Measurements from ENCODE around the gene ENPP3.

ENPP3 gene

DNA sequence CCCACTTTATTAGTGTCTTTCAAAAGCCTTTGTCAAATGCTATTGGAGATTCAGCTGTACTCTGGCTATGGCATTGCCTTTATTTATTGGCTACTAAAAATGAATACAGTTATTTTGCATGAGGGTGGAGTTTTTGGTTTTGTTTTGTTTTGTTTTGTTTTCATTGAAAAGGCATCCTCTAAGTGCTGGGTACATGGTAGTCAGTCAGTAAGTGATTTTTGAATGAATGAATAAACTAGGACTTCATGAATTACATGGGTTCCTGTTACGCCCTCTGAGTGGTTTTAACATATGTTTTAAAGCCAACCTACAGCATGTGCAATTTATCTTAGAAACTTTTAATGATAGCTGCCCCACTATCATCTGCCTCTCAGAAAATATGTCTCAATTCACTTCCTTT lies 131.9 kb downstream of the ENPP3 start:
- Histone ChIP-seq H3K27me3 (ENCODE audit: control insufficient read depth in 3 of 3, insufficient read depth in 3 of 3, low read depth in 1 of 3, low read length in 3 of 3) (peaks cover 0 to 5% (median 0%) of the 10 kb centered on the region in 3 experiments), H4K8ac (ENCODE audit: low read depth, low read length) (no peak overlapping the region), H3K18ac (ENCODE audit: low read length) (no peak overlapping the region), H2BK15ac (ENCODE audit: low read length) (no peak overlapping the region), H3K4me2 (ENCODE audit: insufficient read depth, low read length, poor library complexity, severe bottlenecking) (no peak overlapping the region), H3K14ac (ENCODE audit: low read length) (no peak overlapping the region), H2BK120ac (ENCODE audit: low read depth, low read length) (no peak overlapping the region), H2AFZ (ENCODE audit: low read length) (no peak overlapping the region), H3K27ac (replicated peaks; ENCODE audit: low read length) (no peak overlapping the region), H2AK5ac (ENCODE audit: low read depth, low read length) (no peak overlapping the region), H3K4me1 (ENCODE audit: control insufficient read depth in 2 of 2, insufficient read depth in 1 of 2, low read depth in 1 of 2, low read length in 2 of 2) (no peaks in the 10 kb centered on the region), H3K4ac (ENCODE audit: low read length) (no peak overlapping the region), H4K91ac (ENCODE audit: low read depth, low read length, poor library complexity) (no peak overlapping the region), H3K23ac (ENCODE audit: low read depth, low read length, poor library complexity) (no peak overlapping the region), H3K9me3 (replicated peaks in 1 of 2; ENCODE audit: control insufficient read depth in 2 of 2, insufficient read depth in 1 of 2, low read depth in 1 of 2, low read length in 2 of 2) (no peaks in the 10 kb centered on the region), H2BK5ac (ENCODE audit: low read length) (no peak overlapping the region), H3K9ac (ENCODE audit: low read depth, low read length, poor library complexity) (no peak overlapping the region), H3K36me3 (replicated peaks in 1 of 2; ENCODE audit: control insufficient read depth in 2 of 2, insufficient read depth in 2 of 2, low read length in 2 of 2) (no peaks in the 10 kb centered on the region), H2BK12ac (ENCODE audit: low read length) (no peak overlapping the region), H3K79me1 (ENCODE audit: low read depth, low read length) (no peaks in the 10 kb centered on the region), H3K4me3 (ENCODE audit: low read length in 2 of 2) (no peak overlapping the region)
- no peak for DNase-seq (ENCODE audit: low spot score)
- no CpG with 5 or more reads among the region's 1 CpG for WGBS, 2 donors (ENCODE audit: extremely low coverage in 2 of 2, insufficient read length in 2 of 2, insufficient replicate concordance in 1 of 2)

DNA sequence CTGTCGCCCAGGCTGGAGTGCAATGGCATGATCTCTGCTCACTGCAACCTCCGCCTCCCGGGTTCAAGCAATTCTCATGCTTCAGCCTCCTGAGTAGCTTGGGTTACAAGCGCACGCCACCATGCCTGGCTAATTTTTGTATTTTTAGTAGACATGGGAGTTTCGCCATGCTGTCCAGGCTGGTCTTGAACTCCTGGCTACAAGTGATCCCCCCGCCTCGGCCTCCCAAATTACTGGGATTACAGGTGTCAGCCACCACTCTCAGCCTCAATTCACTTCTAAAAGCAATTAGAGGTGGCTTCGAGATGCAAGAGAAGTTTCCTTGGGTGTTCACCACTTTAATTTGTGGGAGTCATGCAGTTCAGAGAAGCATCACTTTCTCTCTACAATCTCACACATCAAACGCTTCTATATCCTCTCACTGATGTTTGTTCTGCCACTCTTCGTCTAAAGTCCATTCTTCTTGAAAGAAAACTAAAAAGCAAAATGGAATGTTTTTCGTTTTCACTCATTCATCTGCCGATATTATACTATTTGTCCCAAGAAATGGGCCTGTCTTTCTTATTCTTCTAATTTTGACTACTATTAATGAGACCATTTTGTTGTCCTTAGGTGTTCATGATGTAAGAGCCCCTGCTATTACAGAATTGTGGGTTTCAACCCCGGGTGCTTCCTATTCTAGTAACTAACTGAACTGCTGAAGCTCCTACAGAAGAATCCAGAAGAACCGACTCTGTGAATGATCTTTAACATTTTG lies 132.5 kb downstream of the ENPP3 start:
- H2AFZ ChIP-seq (ENCODE audit: low read length): no peak overlapping the region
- H3K4me1 ChIP-seq (ENCODE audit: control insufficient read depth in 2 of 2, insufficient read depth in 1 of 2, low read depth in 1 of 2, low read length in 2 of 2): no peaks in the 10 kb centered on the region
- H3K4me2 ChIP-seq (ENCODE audit: insufficient read depth, low read length, poor library complexity, severe bottlenecking): no peak overlapping the region
- H4K8ac ChIP-seq (ENCODE audit: low read depth, low read length): no peak overlapping the region
- no peak overlapping the region for H3K23ac ChIP-seq (ENCODE audit: low read depth, low read length, poor library complexity)
- H3K9ac ChIP-seq (ENCODE audit: low read depth, low read length, poor library complexity): no peak overlapping the region
- H3K4me3 ChIP-seq (ENCODE audit: low read length in 2 of 2): no peak overlapping the region
- H2BK120ac ChIP-seq (ENCODE audit: low read depth, low read length): no peak overlapping the region
- H2AK5ac ChIP-seq (ENCODE audit: low read depth, low read length): no peak overlapping the region
- no CpG with 5 or more reads among the region's 15 CpGs for WGBS, 2 donors (ENCODE audit: extremely low coverage in 2 of 2, insufficient read length in 2 of 2, insufficient replicate concordance in 1 of 2)
- H2BK5ac ChIP-seq (ENCODE audit: low read length): no peak overlapping the region
- H3K79me1 ChIP-seq (ENCODE audit: low read depth, low read length): no peaks in the 10 kb centered on the region
- H3K36me3 ChIP-seq (replicated peaks in 1 of 2; ENCODE audit: control insufficient read depth in 2 of 2, insufficient read depth in 2 of 2, low read length in 2 of 2): no peaks in the 10 kb centered on the region
- no peak overlapping the region for H4K91ac ChIP-seq (ENCODE audit: low read depth, low read length, poor library complexity)
- no peak overlapping the region for H2BK15ac ChIP-seq (ENCODE audit: low read length)
- H3K14ac ChIP-seq (ENCODE audit: low read length): no peak overlapping the region
- no peak for DNase-seq (ENCODE audit: low spot score)
- peaks cover 0 to 5% (median 0%) of the 10 kb centered on the region in 3 experiments for H3K27me3 ChIP-seq (ENCODE audit: control insufficient read depth in 3 of 3, insufficient read depth in 3 of 3, low read depth in 1 of 3, low read length in 3 of 3)
- H3K27ac ChIP-seq (replicated peaks; ENCODE audit: low read length): no peak overlapping the region
- no peak overlapping the region for H3K4ac ChIP-seq (ENCODE audit: low read length)
- no peak overlapping the region for H3K18ac ChIP-seq (ENCODE audit: low read length)
- H2BK12ac ChIP-seq (ENCODE audit: low read length): no peak overlapping the region
- no peaks in the 10 kb centered on the region for H3K9me3 ChIP-seq (replicated peaks in 1 of 2; ENCODE audit: control insufficient read depth in 2 of 2, insufficient read depth in 1 of 2, low read depth in 1 of 2, low read length in 2 of 2)

DNA sequence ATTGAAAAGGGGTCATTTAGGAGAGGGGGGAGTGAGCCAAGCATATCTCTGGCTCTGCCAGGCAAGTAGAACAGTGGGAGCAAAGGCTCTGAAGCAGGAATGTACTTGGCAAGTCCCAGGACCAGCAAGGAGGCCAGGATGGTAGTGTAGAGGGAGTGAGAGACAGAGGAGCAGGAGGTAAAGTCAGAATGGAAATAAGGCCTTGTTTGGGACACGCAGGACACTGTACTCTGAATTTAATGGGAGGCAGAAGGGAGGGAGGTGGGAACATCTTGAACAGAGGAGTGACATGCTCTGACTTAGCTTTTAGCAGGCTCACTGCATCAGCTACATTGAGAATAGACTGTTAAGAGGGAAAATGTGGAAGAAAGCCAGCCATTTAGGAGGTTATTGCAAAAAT lies 133.7 kb downstream of the ENPP3 start:
- H2BK5ac ChIP-seq (ENCODE audit: low read length): no peak overlapping the region
- no peak overlapping the region for H2BK12ac ChIP-seq (ENCODE audit: low read length)
- H2AK5ac ChIP-seq (ENCODE audit: low read depth, low read length): no peak overlapping the region
- no peak overlapping the region for H3K14ac ChIP-seq (ENCODE audit: low read length)
- no peak overlapping the region for H2BK120ac ChIP-seq (ENCODE audit: low read depth, low read length)
- H3K18ac ChIP-seq (ENCODE audit: low read length): no peak overlapping the region
- no peaks in the 10 kb centered on the region for H3K4me1 ChIP-seq (ENCODE audit: control insufficient read depth in 2 of 2, insufficient read depth in 1 of 2, low read depth in 1 of 2, low read length in 2 of 2)
- no peak overlapping the region for H4K8ac ChIP-seq (ENCODE audit: low read depth, low read length)
- no peak overlapping the region for H2BK15ac ChIP-seq (ENCODE audit: low read length)
- H3K23ac ChIP-seq (ENCODE audit: low read depth, low read length, poor library complexity): no peak overlapping the region
- H3K9me3 ChIP-seq (replicated peaks in 1 of 2; ENCODE audit: control insufficient read depth in 2 of 2, insufficient read depth in 1 of 2, low read depth in 1 of 2, low read length in 2 of 2): no peaks in the 10 kb centered on the region
- H3K9ac ChIP-seq (ENCODE audit: low read depth, low read length, poor library complexity): no peak overlapping the region
- DNase-seq (ENCODE audit: low spot score): no peak
- no peaks in the 10 kb centered on the region for H3K79me1 ChIP-seq (ENCODE audit: low read depth, low read length)
- no peak overlapping the region for H3K27ac ChIP-seq (replicated peaks; ENCODE audit: low read length)
- H3K27me3 ChIP-seq (ENCODE audit: control insufficient read depth in 3 of 3, insufficient read depth in 3 of 3, low read depth in 1 of 3, low read length in 3 of 3): peaks cover 0 to 10% (median 0%) of the 10 kb centered on the region in 3 experiments
- H2AFZ ChIP-seq (ENCODE audit: low read length): no peak overlapping the region
- H3K36me3 ChIP-seq (replicated peaks in 1 of 2; ENCODE audit: control insufficient read depth in 2 of 2, insufficient read depth in 2 of 2, low read length in 2 of 2): no peaks in the 10 kb centered on the region
- WGBS, 2 donors (ENCODE audit: extremely low coverage in 2 of 2, insufficient read length in 2 of 2, insufficient replicate concordance in 1 of 2): no CpG with 5 or more reads among the region's 1 CpG
- H4K91ac ChIP-seq (ENCODE audit: low read depth, low read length, poor library complexity): no peak overlapping the region
- H3K4me2 ChIP-seq (ENCODE audit: insufficient read depth, low read length, poor library complexity, severe bottlenecking): no peak overlapping the region
- no peak overlapping the region for H3K4me3 ChIP-seq (ENCODE audit: low read length in 2 of 2)
- H3K4ac ChIP-seq (ENCODE audit: low read length): no peak overlapping the region

DNA sequence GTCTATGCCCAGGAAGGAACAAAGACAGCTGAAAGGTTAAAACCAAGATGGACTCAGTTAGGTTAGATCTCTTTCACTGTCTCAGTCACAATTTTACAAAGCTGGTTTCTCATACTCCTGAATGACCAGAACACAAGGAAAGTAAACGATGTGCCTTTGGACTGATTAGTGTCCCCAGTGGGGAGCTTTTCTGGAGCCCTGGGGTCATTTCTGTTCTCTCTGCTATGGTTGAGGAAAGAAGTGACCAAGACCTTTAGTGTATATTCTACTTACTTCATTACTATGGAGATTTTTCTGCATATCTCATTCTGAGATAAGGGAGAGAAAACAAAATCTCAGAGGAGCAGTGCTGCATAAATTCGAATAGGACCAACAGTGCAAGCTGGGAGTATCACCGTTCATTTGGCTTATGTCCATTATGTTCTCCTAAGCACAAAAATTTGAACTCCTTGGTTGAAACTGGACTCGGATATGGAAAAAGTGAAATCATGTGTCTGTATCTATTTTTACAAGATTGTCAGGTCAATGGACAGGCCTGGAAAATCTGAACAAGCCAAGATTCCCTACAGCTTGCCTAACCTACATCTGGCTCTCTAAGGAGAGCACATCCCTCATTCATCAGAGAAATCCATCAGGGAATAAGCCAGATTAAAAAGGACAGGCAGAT lies 136.3 kb downstream of the ENPP3 start:
- Histone ChIP-seq H3K9me3 (replicated peaks in 1 of 2; ENCODE audit: control insufficient read depth in 2 of 2, insufficient read depth in 1 of 2, low read depth in 1 of 2, low read length in 2 of 2) (no peaks in the 10 kb centered on the region), H3K18ac (ENCODE audit: low read length) (no peak overlapping the region), H2BK15ac (ENCODE audit: low read length) (no peak overlapping the region), H3K9ac (ENCODE audit: low read depth, low read length, poor library complexity) (no peak overlapping the region), H3K79me1 (ENCODE audit: low read depth, low read length) (no peaks in the 10 kb centered on the region), H3K27ac (replicated peaks; ENCODE audit: low read length) (no peak overlapping the region), H3K4me1 (ENCODE audit: control insufficient read depth in 2 of 2, insufficient read depth in 1 of 2, low read depth in 1 of 2, low read length in 2 of 2) (no peaks in the 10 kb centered on the region), H3K27me3 (ENCODE audit: control insufficient read depth in 3 of 3, insufficient read depth in 3 of 3, low read depth in 1 of 3, low read length in 3 of 3) (peaks cover 0 to 11% (median 0%) of the 10 kb centered on the region in 3 experiments), H3K36me3 (replicated peaks in 1 of 2; ENCODE audit: control insufficient read depth in 2 of 2, insufficient read depth in 2 of 2, low read length in 2 of 2) (no peaks in the 10 kb centered on the region), H2AK5ac (ENCODE audit: low read depth, low read length) (no peak overlapping the region), H3K4me2 (ENCODE audit: insufficient read depth, low read length, poor library complexity, severe bottlenecking) (no peak overlapping the region), H3K14ac (ENCODE audit: low read length) (no peak overlapping the region), H3K4me3 (ENCODE audit: low read length in 2 of 2) (no peak overlapping the region), H2BK12ac (ENCODE audit: low read length) (no peak overlapping the region), H4K8ac (ENCODE audit: low read depth, low read length) (no peak overlapping the region), H2AFZ (ENCODE audit: low read length) (no peak overlapping the region), H3K4ac (ENCODE audit: low read length) (no peak overlapping the region), H3K23ac (ENCODE audit: low read depth, low read length, poor library complexity) (no peak overlapping the region), H2BK5ac (ENCODE audit: low read length) (no peak overlapping the region), H2BK120ac (ENCODE audit: low read depth, low read length) (no peak overlapping the region), H4K91ac (ENCODE audit: low read depth, low read length, poor library complexity) (no peak overlapping the region)
- no peak for DNase-seq (ENCODE audit: low spot score)
- no CpG with 5 or more reads among the region's 4 CpGs for WGBS, 2 donors (ENCODE audit: extremely low coverage in 2 of 2, insufficient read length in 2 of 2, insufficient replicate concordance in 1 of 2)

Measured in neuronal stem cell (in vitro differentiated cells).